Common myeloid progenitor, CD34-positive (primary cell): ENCODE data around the gene RARS2.

Experiments
- CTCF ChIA-PET: fragments of 350-600 bp; sonication (Branson Sonifier 250); formaldehyde crosslinking; loops from one replicate; lab custom pipeline; 2021; ENCODE audit warnings: antibody characterized with exemption; lab: Charles Lee
- POLR2A ChIA-PET: fragments of 350-600 bp; sonication (Branson Sonifier 250); formaldehyde crosslinking; loops from one replicate; lab custom pipeline; 2021; ENCODE audit warnings: antibody characterized with exemption; lab: Charles Lee
- DNase-seq, 3 donors: peaks; one replicate each; pipeline versions ENCODE4 v3.0.0 to v3.0.0-alpha.2; 2013
- H3K27ac ChIP-seq, 2 experiments: 1 replicate in 1 of 2; 2 replicates in 1 of 2; pipeline ENCODE4 v1.7.0; 2013; ENCODE audit warnings: inconsistent platforms in 2 of 2, low read length in 2 of 2, mild to moderate bottlenecking in 2 of 2, low read depth in 1 of 2, moderate library complexity in 1 of 2; ENCODE audit not compliant: severe bottlenecking in 2 of 2, insufficient read depth in 1 of 2, poor library complexity in 1 of 2
- H3K27me3 ChIP-seq, 5 experiments: replicated peaks in 2 of 5; 1 replicate in 3 of 5; 2 replicates in 2 of 5; pipeline versions ENCODE4 v1.6.1 to v1.7.0; 2013; ENCODE audit warnings: low read length in 4 of 5, mild to moderate bottlenecking in 2 of 5, moderate library complexity in 2 of 5, inconsistent platforms in 1 of 5; ENCODE audit not compliant: insufficient read depth in 5 of 5, control insufficient read depth in 4 of 5
- H3K36me3 ChIP-seq, 4 experiments: 1 replicate in 2 of 4; 2 replicates in 2 of 4; pipeline versions ENCODE4 v1.6.1 to v1.7.0; 2013; ENCODE audit warnings: low read length in 3 of 4, control low read depth in 1 of 4, mild to moderate bottlenecking in 1 of 4; ENCODE audit not compliant: control insufficient read depth in 4 of 4, insufficient read depth in 4 of 4
- H3K4me1 ChIP-seq, 4 experiments: 1 replicate in 3 of 4; 2 replicates in 1 of 4; pipeline versions ENCODE4 v1.6.1 to v1.7.1; 2013; ENCODE audit warnings: low read length in 3 of 4, mild to moderate bottlenecking in 3 of 4, control low read depth in 1 of 4, inconsistent platforms in 1 of 4, moderate library complexity in 1 of 4; ENCODE audit not compliant: control insufficient read depth in 4 of 4, insufficient read depth in 4 of 4; ENCODE audit errors: control extremely low read depth in 1 of 4
- H3K4me3 ChIP-seq, 7 experiments: 1 replicate in 4 of 7; 2 replicates in 3 of 7; pipeline versions ENCODE4 v1.5.1 to v1.7.0; 2013; ENCODE audit warnings: mild to moderate bottlenecking in 7 of 7, low read length in 6 of 7, moderate library complexity in 6 of 7, inconsistent platforms in 2 of 7, low read depth in 2 of 7, control low read depth in 1 of 7; ENCODE audit not compliant: insufficient read depth in 4 of 7, control insufficient read depth in 1 of 7; ENCODE audit errors: extremely low read depth in 1 of 7
- H3K9me3 ChIP-seq, 5 experiments: 1 replicate in 4 of 5; 2 replicates in 1 of 5; pipeline versions ENCODE4 v1.6.1 to v1.7.1; 2013; ENCODE audit warnings: low read length in 4 of 5, mild to moderate bottlenecking in 2 of 5, inconsistent platforms in 1 of 5, low read depth in 1 of 5, moderate library complexity in 1 of 5; ENCODE audit not compliant: control insufficient read depth in 4 of 5, insufficient read depth in 2 of 5; ENCODE audit errors: control extremely low read depth in 1 of 5
- WGBS: methylation state at CpG from one replicate; pipeline ENCODE4 v1.1.5; 2013; ENCODE audit not compliant: insufficient coverage; 5-methylcytosine and 5-hydroxymethylcytosine counted together

Gene RARS2

GRCh38 chr6:87555506-87555905 is 34.3 kb downstream of the RARS2 start:
- H3K9me3 ChIP-seq: no peaks in the 10 kb centered on the region
- H3K27me3 ChIP-seq: no peaks in the 10 kb centered on the region
- no peak overlapping the region for H3K4me3 ChIP-seq
- DNase-seq: no peak
- H3K27ac ChIP-seq: no peak overlapping the region
- H3K4me1 ChIP-seq: no peaks in the 10 kb centered on the region
- H3K36me3 ChIP-seq: peaks cover 5 to 38% (median 21%) of the 10 kb centered on the region in 4 experiments
- POLR2A ChIA-PET: no interaction called here
- CTCF ChIA-PET: no interaction called here

- no peak for DNase-seq
- Histone ChIP-seq H3K36me3 (peaks cover 6 to 49% (median 17%) of the 10 kb centered on the region in 4 experiments), H3K9me3 (no peaks in the 10 kb centered on the region), H3K27ac (no peak overlapping the region), H3K4me1 (no peaks in the 10 kb centered on the region), H3K27me3 (no peaks in the 10 kb centered on the region), H3K4me3 (no peak overlapping the region)
- 100% methylated on average over 1 of the region's 4 CpGs for WGBS
- CTCF ChIA-PET: no interaction called here
- POLR2A ChIA-PET: no interaction called here
These were observed 36.5 kb downstream of the RARS2 start for GRCh38 chr6:87553159-87553765.

- Histone ChIP-seq H3K4me1 (no peaks in the 10 kb centered on the region), H3K9me3 (no peaks in the 10 kb centered on the region), H3K27ac (no peak overlapping the region), H3K36me3 (peaks cover 6 to 50% (median 19%) of the 10 kb centered on the region in 4 experiments), H3K27me3 (no peaks in the 10 kb centered on the region), H3K4me3 (no peak overlapping the region)
- ChIA-PET CTCF (no interaction called here), POLR2A (no interaction called here)
- DNase-seq: no peak
- WGBS: no CpG with 5 or more reads among the region's 2 CpGs
These were observed 38.0 kb downstream of the RARS2 start for GRCh38 chr6:87551799-87552198.

GRCh38 chr6:87544474-87544735 is 45.4 kb downstream of the RARS2 start:
- H3K27ac ChIP-seq: no peak overlapping the region
- peaks cover 5 to 51% (median 33%) of the 10 kb centered on the region in 4 experiments for H3K36me3 ChIP-seq
- H3K9me3 ChIP-seq: peaks cover 4 to 10% (median 5%) of the 10 kb centered on the region in 5 experiments
- ChIA-PET POLR2A (no interaction called here), CTCF (no interaction called here)
- H3K4me3 ChIP-seq: no peak overlapping the region
- no peaks in the 10 kb centered on the region for H3K4me1 ChIP-seq
- DNase-seq: no peak
- no CpG with 5 or more reads among the region's 1 CpG for WGBS
- no peaks in the 10 kb centered on the region for H3K27me3 ChIP-seq

- Histone ChIP-seq H3K36me3 (peaks cover 7 to 55% (median 35%) of the 10 kb centered on the region in 4 experiments), H3K9me3 (peaks cover 4 to 11% (median 6%) of the 10 kb centered on the region in 5 experiments), H3K27ac (no peak overlapping the region), H3K4me1 (no peaks in the 10 kb centered on the region), H3K4me3 (no peak overlapping the region), H3K27me3 (no peaks in the 10 kb centered on the region)
- WGBS: 100% methylated on average over 1 of the region's 4 CpGs
- no peak for DNase-seq
- ChIA-PET CTCF (no interaction called here), POLR2A (no interaction called here)
These were observed 45.9 kb downstream of the RARS2 start for GRCh38 chr6:87543696-87544473.

- no peak for DNase-seq
- ChIA-PET CTCF (interaction anchor here (1.1 kb wide), 1 partner anchor 19 kb away, joined by 3 read pairs; no protein-coding TSS in a partner anchor), POLR2A (no interaction called here)
- Histone ChIP-seq H3K27ac (no peak overlapping the region), H3K36me3 (peaks cover 7 to 43% (median 30%) of the 10 kb centered on the region in 4 experiments), H3K4me1 (peaks cover 3 to 12% (median 8%) of the 10 kb centered on the region in 4 experiments), H3K4me3 (no peak overlapping the region), H3K27me3 (no peaks in the 10 kb centered on the region), H3K9me3 (peaks cover 4 to 11% (median 6%) of the 10 kb centered on the region in 5 experiments)
- WGBS: 100% methylated on average over 1 of the region's 2 CpGs
These were observed 48.0 kb downstream of the RARS2 start for GRCh38 chr6:87541744-87542143.

GRCh38 chr6:87541041-87541440 is 48.7 kb downstream of the RARS2 start:
- Histone ChIP-seq H3K4me1 (peaks cover 6 to 13% (median 10%) of the 10 kb centered on the region in 4 experiments), H3K27ac (no peak overlapping the region), H3K36me3 (peaks cover 7 to 43% (median 28%) of the 10 kb centered on the region in 4 experiments), H3K4me3 (no peak overlapping the region), H3K27me3 (no peaks in the 10 kb centered on the region), H3K9me3 (peaks cover 4 to 11% (median 6%) of the 10 kb centered on the region in 5 experiments)
- CTCF ChIA-PET: interaction anchor here (1.1 kb wide), 1 partner anchor 20 kb away, joined by 3 read pairs; no protein-coding TSS in a partner anchor
- WGBS: no CpG with 5 or more reads among the region's 1 CpG
- POLR2A ChIA-PET: no interaction called here
- DNase-seq: no peak
